ENCODE data around the gene DCX.

The DCX gene

GRCh38 chrX:111268506-111268905 is 143.5 kb downstream of the DCX start:
- DNase-seq (ENCODE audit: low read depth), result no peak
- TF ChIP-seq CTCF (IDR thresholded peaks at IDR 0.05; ENCODE audit: low read depth, low read length, missing control alignments), result no peak
- no peak overlapping the region for H3K4me3 ChIP-seq (ENCODE audit: low read depth, low read length)

- no peak for TF ChIP-seq CTCF (IDR thresholded peaks at IDR 0.05; ENCODE audit: low read depth, low read length, missing control alignments)
- DNase-seq (ENCODE audit: low read depth), result no peak
- H3K4me3 ChIP-seq (ENCODE audit: low read depth, low read length), result no peak overlapping the region
These were observed 146.5 kb downstream of the DCX start for GRCh38 chrX:111265486-111265885.

- no peak overlapping the region for H3K4me3 ChIP-seq (ENCODE audit: low read depth, low read length)
- TF ChIP-seq CTCF (IDR thresholded peaks at IDR 0.05; ENCODE audit: low read depth, low read length, missing control alignments), result no peak
- no peak for DNase-seq (ENCODE audit: low read depth)
These were observed 147.6 kb downstream of the DCX start for GRCh38 chrX:111264385-111264784.

GRCh38 chrX:111262086-111262485 is 149.9 kb downstream of the DCX start:
- DNase-seq (ENCODE audit: low read depth), result no peak
- TF ChIP-seq CTCF (IDR thresholded peaks at IDR 0.05; ENCODE audit: low read depth, low read length, missing control alignments), result no peak

GRCh38 chrX:111260451-111260850 is 151.5 kb downstream of the DCX start:
- TF ChIP-seq CTCF (IDR thresholded peaks at IDR 0.05; ENCODE audit: low read depth, low read length, missing control alignments), result no peak
- no peak for DNase-seq (ENCODE audit: low read depth)
- no peak overlapping the region for H3K4me3 ChIP-seq (ENCODE audit: low read depth, low read length)

More at GRCh38 chrX:111262086-111262485, 149.9 kb downstream of the DCX start:
- H3K4me3 ChIP-seq (ENCODE audit: low read depth, low read length), result no peak overlapping the region

GRCh38 chrX:111259559-111259958 is 152.4 kb downstream of the DCX start:
- no peak for DNase-seq (ENCODE audit: low read depth)
- no peak for TF ChIP-seq CTCF (IDR thresholded peaks at IDR 0.05; ENCODE audit: low read depth, low read length, missing control alignments)
- H3K4me3 ChIP-seq (ENCODE audit: low read depth, low read length), result no peak overlapping the region

- no peak for DNase-seq (ENCODE audit: low read depth)
- no peak for TF ChIP-seq CTCF (IDR thresholded peaks at IDR 0.05; ENCODE audit: low read depth, low read length, missing control alignments)
- H3K4me3 ChIP-seq (ENCODE audit: low read depth, low read length), result no peak overlapping the region
These were observed 154.3 kb downstream of the DCX start for GRCh38 chrX:111257733-111258132.

All from GM12864 (cell line).